Breast epithelium (tissue), 4 donors: ENCODE data around the gene KRTAP1-4. TPM values are rescaled to one million over a fixed set of nuclear protein-coding genes. Genes with fewer than 3 reads are reported as not detected.
"Not testable (repeated sequence)": the region's sequence is repeated elsewhere in the genome, so short reads cannot be mapped to it uniquely, and the experiment has no call there.

Experiments used
- DNase-seq, 2 donors: peaks; one replicate each; pipeline ENCODE4 v3.0.0-alpha.2; 2019; ENCODE audit warnings: low spot score in 2 of 2
- H3K27ac ChIP-seq, 2 donors: fragments of 200-600 bp; sonication (generic) in 1 of 2; one replicate each; pipeline ENCODE4 v1.5.1; 2016 to 2019; ENCODE audit warnings: mild to moderate bottlenecking in 1 of 2
- H3K27me3 ChIP-seq, 2 donors: fragments of 200-600 bp; sonication (generic) in 1 of 2; one replicate each; pipeline versions ENCODE4 v1.5.1 to v1.6.0; 2017 to 2019; ENCODE audit warnings: control low read depth in 1 of 2, mild to moderate bottlenecking in 1 of 2
- H3K36me3 ChIP-seq: fragments of 200-600 bp; one replicate; pipeline ENCODE4 v1.5.1; 2019
- H3K4me1 ChIP-seq, 2 donors: fragments of 200-600 bp; sonication (generic); one replicate each; pipeline ENCODE4 v1.5.1; 2016 to 2019; ENCODE audit warnings: control low read depth in 1 of 2
- H3K4me3 ChIP-seq, 3 donors: fragments of 200-600 bp; sonication (generic); 1 replicate in 2 of 3; 2 replicates in 1 of 3; pipeline ENCODE4 v1.5.1; 2016 to 2019; ENCODE audit warnings: mild to moderate bottlenecking in 3 of 3, moderate library complexity in 2 of 3
- H3K9me3 ChIP-seq, 2 donors: fragments of 200-600 bp; sonication (generic) in 1 of 2; one replicate each; pipeline ENCODE4 v1.5.1; 2016 to 2019; ENCODE audit warnings: control low read depth in 1 of 2
- POLR2A ChIP-seq: fragments of 450-650 bp; IDR thresholded peaks from one replicate; pipeline ENCODE4 v1.6.1; 2016; ENCODE audit warnings: antibody characterized with exemption, mild to moderate bottlenecking, moderate library complexity
- POLR2AphosphoS5 ChIP-seq, 3 donors: sonication (generic); formaldehyde crosslinking; IDR thresholded peaks; one replicate each; pipeline ENCODE4 v1.6.1; 2017; ENCODE audit warnings: antibody characterized with exemption in 3 of 3
- intact Hi-C: fragments of 100-400 bp; cut with DNase I; formaldehyde crosslinking; loops from one replicate; pipeline ENCODE4 v1.15.1; 2023; ENCODE audit warnings: low total_unique reads
- total RNA-seq, 3 donors: library from RNA; depleted of rRNA; stranded (reverse); fragments of >200 nt; gene quantifications; one replicate each; pipeline ENCODE4 v1.1.0, GENCODE V29; 2016
- TF ChIP-seq, protein P1 (sequence below), 3 donors: fragments of 450-650 bp; IDR thresholded peaks; one replicate each; pipeline ENCODE4 v1.5.1; 2016 to 2017; ENCODE audit warnings: antibody characterized with exemption in 3 of 3, mild to moderate bottlenecking in 3 of 3, moderate library complexity in 3 of 3

Gene KRTAP1-4
- total RNA-seq, 3 donors from 2014 or later, result not detected

DNA sequence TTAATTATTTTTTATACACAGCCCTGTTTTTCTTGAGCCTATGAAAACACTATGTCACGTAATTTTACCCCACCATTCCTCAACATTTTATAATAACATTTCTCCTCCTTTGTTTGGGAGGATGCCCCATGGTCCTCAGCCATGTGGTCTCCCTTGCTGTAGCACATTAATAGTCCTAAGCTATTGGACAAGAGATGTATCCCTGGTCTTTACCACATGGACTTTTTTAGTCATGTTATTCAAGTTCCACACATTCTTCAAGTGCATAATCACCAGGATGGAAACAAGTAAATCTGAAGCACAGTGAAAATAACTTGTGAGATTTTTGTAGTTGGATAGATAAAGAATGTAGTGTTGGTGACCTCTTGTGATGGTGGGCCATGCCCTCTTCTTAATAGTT, 32.0 kb upstream of the KRTAP1-4 start:
- no peaks in the 10 kb centered on the region for H3K36me3 ChIP-seq
- no peaks in the 10 kb centered on the region for H3K4me1 ChIP-seq
- H3K4me3 ChIP-seq, result no peak overlapping the region
- H3K27ac ChIP-seq, result peak overlapping the region in 1 of 2 donors; percentile 25
- TF ChIP-seq POLR2A, result no peak
- TF ChIP-seq, protein P1, sequence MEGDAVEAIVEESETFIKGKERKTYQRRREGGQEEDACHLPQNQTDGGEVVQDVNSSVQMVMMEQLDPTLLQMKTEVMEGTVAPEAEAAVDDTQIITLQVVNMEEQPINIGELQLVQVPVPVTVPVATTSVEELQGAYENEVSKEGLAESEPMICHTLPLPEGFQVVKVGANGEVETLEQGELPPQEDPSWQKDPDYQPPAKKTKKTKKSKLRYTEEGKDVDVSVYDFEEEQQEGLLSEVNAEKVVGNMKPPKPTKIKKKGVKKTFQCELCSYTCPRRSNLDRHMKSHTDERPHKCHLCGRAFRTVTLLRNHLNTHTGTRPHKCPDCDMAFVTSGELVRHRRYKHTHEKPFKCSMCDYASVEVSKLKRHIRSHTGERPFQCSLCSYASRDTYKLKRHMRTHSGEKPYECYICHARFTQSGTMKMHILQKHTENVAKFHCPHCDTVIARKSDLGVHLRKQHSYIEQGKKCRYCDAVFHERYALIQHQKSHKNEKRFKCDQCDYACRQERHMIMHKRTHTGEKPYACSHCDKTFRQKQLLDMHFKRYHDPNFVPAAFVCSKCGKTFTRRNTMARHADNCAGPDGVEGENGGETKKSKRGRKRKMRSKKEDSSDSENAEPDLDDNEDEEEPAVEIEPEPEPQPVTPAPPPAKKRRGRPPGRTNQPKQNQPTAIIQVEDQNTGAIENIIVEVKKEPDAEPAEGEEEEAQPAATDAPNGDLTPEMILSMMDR (IDR thresholded peaks at IDR 0.05), result no peak
- TF ChIP-seq POLR2AphosphoS5 (IDR thresholded peaks at IDR 0.05), result no peak
- no peaks in the 10 kb centered on the region for H3K27me3 ChIP-seq
- no peaks in the 10 kb centered on the region for H3K9me3 ChIP-seq
- no peak for DNase-seq
- intact Hi-C loops, result no loop called here

DNA sequence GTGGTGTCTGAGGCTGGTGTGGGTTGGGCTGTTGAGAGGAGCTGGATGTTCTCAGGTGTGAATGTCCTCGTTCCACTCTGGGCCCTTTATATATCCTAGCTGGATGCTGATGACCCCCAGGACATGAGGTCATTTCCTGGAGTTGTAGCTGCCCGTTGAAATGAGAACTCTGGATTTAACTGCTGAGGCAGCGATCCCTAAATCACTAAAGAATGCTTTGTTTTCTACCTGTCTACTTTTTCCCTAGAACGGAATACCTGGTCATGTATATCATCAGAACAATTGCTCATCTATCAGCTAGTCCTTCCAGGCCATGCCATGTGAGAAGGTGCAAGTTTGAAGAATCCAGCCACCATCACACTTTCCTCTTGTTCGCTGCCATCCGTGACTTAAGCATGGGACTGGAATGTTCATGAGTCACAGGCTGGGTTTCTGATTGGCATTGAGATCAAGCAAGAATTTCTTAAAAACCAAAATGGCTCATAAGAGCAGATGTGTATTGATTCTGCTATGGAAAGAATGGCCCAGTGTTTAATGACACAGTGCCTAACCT, 30.1 kb upstream of the KRTAP1-4 start, which contains the start of gene KRTAP2-3:
TSS of gene KRTAP2-3 (minus strand) at position 63 of the 553 bp plus-strand sequence. CDS start 64 bp downstream, outside the sequence.
- Histone ChIP-seq H3K4me3 (no peak within 1 kb of the TSS), H3K27me3 (no peaks in the 10 kb centered on the region), H3K9me3 (no peaks in the 10 kb centered on the region), H3K36me3 (no peaks in the 10 kb centered on the region), H3K4me1 (no peaks in the 10 kb centered on the region), H3K27ac (no peak within 1 kb of the TSS)
- TF ChIP-seq POLR2A (no peak), POLR2AphosphoS5 (IDR thresholded peaks at IDR 0.05) (no peak)
- TF ChIP-seq, protein P1 (IDR thresholded peaks at IDR 0.05), result no peak
- no peak for DNase-seq
- intact Hi-C loops, result no loop called here

DNA sequence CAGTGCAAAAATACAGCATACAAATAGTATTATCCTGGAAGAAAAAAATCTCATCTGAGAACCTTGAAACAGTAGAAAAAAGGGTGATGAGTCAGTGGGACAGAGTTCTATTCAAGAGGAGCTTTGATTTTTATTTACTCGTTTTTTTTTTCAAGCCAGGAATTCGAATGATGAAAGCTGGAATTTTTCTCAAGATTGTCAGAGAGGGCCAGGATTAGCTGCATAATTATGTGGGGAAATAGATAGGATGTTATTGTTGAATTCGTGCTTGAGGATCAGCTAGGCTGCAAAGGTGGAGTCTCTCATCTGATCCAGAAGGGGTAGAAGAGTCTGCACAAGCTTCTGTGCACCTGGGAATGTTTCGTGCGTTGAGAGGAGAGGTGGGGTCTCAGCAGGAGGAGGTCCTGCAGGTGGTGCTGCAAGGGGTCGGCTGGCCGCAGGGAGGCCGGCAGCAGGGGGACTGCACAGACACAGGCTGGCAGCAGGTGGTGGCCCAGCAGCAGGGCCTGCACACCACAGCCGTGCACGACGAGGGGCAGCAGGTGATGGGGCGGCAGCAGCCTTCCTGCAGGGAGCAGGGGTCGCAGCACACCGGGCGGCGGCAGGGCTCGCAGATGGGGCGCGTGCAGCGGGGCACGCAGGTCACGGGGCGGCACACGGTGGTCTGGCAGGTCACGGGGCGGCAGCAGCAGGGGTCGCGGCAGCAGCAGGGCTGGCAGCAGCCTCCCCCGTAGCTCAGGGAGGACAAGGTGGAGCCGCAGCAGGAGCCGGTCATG, 29.5 kb upstream of the KRTAP1-4 start:
- not testable (repeated sequence) for H3K27me3 ChIP-seq, H3K36me3 ChIP-seq, H3K9me3 ChIP-seq, H3K4me1 ChIP-seq, H3K27ac ChIP-seq, DNase-seq, H3K4me3 ChIP-seq
- intact Hi-C loops, result loop anchor here (2.0 kb wide), 1 partner anchor 33 kb away; no protein-coding TSS in a partner anchor

DNA sequence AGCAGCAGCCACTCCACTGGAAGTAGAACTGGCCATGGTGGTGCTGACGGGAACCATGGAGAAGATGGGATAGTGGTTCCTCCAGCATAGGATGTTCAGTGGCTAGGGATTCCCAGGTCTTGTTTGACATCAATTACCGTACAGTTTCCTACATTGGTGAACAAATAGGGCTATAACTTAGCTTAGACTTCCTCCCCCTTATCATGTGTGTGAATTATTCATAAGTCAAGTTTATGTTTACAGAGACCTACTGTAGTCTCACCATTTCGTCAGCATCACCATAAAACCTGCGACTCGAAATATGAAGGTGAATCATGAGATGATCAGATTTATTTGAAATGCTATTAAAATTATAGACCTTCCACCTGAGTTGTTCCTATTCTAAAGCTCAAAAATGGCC, 28.7 kb upstream of the KRTAP1-4 start:
- Histone ChIP-seq H3K36me3 (no peaks in the 10 kb centered on the region), H3K9me3 (no peaks in the 10 kb centered on the region), H3K27me3 (no peaks in the 10 kb centered on the region), H3K4me3 (no peak overlapping the region), H3K4me1 (no peaks in the 10 kb centered on the region), H3K27ac (no peak overlapping the region)
- no peak for TF ChIP-seq POLR2AphosphoS5 (IDR thresholded peaks at IDR 0.05)
- TF ChIP-seq, protein P1 (IDR thresholded peaks at IDR 0.05), result no peak
- TF ChIP-seq POLR2A, result no peak
- intact Hi-C loops, result loop anchor here (2.0 kb wide), 1 partner anchor 34 kb away; no protein-coding TSS in a partner anchor
- no peak for DNase-seq

GRCh38 chr17:41057547-41057946, 27.6 kb upstream of the KRTAP1-4 start:
- DNase-seq, result no peak
- Histone ChIP-seq H3K4me1 (no peaks in the 10 kb centered on the region), H3K4me3 (no peak overlapping the region), H3K36me3 (no peaks in the 10 kb centered on the region), H3K27me3 (no peaks in the 10 kb centered on the region), H3K27ac (no peak overlapping the region), H3K9me3 (no peaks in the 10 kb centered on the region)
- intact Hi-C loops, result no loop called here
- TF ChIP-seq POLR2AphosphoS5 (IDR thresholded peaks at IDR 0.05) (no peak), POLR2A (no peak)
- TF ChIP-seq, protein P1 (IDR thresholded peaks at IDR 0.05), result no peak

DNA sequence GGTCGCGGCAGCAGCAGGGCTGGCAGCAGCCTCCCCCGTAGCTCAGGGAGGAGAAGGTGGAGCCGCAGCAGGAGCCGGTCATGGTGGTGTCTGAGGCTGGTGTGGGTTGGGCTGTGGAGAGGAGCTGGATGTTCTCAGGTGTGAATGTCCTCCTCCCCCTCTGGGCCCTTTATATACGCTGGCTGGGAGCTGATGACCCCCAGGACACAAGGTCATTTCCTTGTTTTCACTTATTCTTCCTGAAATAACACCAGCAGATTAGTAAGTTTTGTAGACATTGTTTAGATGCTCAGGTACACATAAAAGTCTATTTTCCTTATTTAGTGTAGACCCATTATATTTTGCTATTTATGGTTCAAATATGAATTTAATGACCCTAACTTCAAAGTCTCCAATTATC, 25.1 kb upstream of the KRTAP1-4 start, which contains the start of gene KRTAP2-2:
TSS of gene KRTAP2-2 (minus strand) at position 101 of the 400 bp plus-strand sequence. CDS start at position 82, 19 bp downstream.
- H3K36me3 ChIP-seq, H3K4me1 ChIP-seq, DNase-seq, H3K9me3 ChIP-seq, intact Hi-C loops, H3K27me3 ChIP-seq, H3K4me3 ChIP-seq, H3K27ac ChIP-seq: not testable (repeated sequence)

- H3K9me3 ChIP-seq, H3K4me3 ChIP-seq, H3K27me3 ChIP-seq, H3K27ac ChIP-seq, intact Hi-C loops, H3K36me3 ChIP-seq, DNase-seq, H3K4me1 ChIP-seq: not testable (repeated sequence)
Measured at GRCh38 chr17:41054556-41054955, 24.6 kb upstream of the KRTAP1-4 start.
